Measurements from ENCODE around the gene ZBTB24. TPM values are rescaled to one million over a fixed set of nuclear protein-coding genes. Genes with fewer than 3 reads are reported as not detected.

Gene ZBTB24
- total and polyA plus RNA-seq, 2 donors: 9.2 TPM

GRCh38 chr6:109516929-109517328, 33.9 kb upstream of the ZBTB24 start:
- no peaks in the 10 kb centered on the region for H3K36me3 ChIP-seq (ENCODE audit: control insufficient read depth in 2 of 2, insufficient read depth in 2 of 2, low read length in 1 of 2)
- WGBS: 9% methylated on average over 3 of the region's 3 CpGs
- no peak overlapping the region for H3K27ac ChIP-seq (ENCODE audit: low read depth in 1 of 2, low read length in 1 of 2)
- no peak overlapping the region for H3K4me3 ChIP-seq (ENCODE audit: low read length in 2 of 2)
- H3K9me3 ChIP-seq (ENCODE audit: control insufficient read depth in 2 of 2, insufficient read depth in 1 of 2, low read length in 1 of 2): no peaks in the 10 kb centered on the region
- H3K4me1 ChIP-seq (ENCODE audit: control insufficient read depth in 2 of 2, insufficient read depth in 2 of 2, low read length in 2 of 2): peaks cover 4 to 6% of the 10 kb centered on the region in 2 donors
- DNase-seq (ENCODE audit: low read depth in 6 of 9, low spot score in 9 of 9): peak in 5 of 9 donors; percentile 23 to 65 (median 32)
- H3K27me3 ChIP-seq (ENCODE audit: control insufficient read depth in 2 of 2, insufficient read depth in 1 of 2, low read length in 1 of 2): no peaks in the 10 kb centered on the region

GRCh38 chr6:109515781-109516409, 32.9 kb upstream of the ZBTB24 start:
- H3K27me3 ChIP-seq (ENCODE audit: control insufficient read depth in 2 of 2, insufficient read depth in 1 of 2, low read length in 1 of 2): no peaks in the 10 kb centered on the region
- peaks cover 4 to 6% of the 10 kb centered on the region in 2 donors for H3K4me1 ChIP-seq (ENCODE audit: control insufficient read depth in 2 of 2, insufficient read depth in 2 of 2, low read length in 2 of 2)
- no peaks in the 10 kb centered on the region for H3K36me3 ChIP-seq (ENCODE audit: control insufficient read depth in 2 of 2, insufficient read depth in 2 of 2, low read length in 1 of 2)
- H3K4me3 ChIP-seq (ENCODE audit: low read length in 2 of 2): no peak overlapping the region
- DNase-seq (ENCODE audit: low read depth in 6 of 9, low spot score in 9 of 9): peak in 1 of 9 donors; percentile 28
- H3K9me3 ChIP-seq (ENCODE audit: control insufficient read depth in 2 of 2, insufficient read depth in 1 of 2, low read length in 1 of 2): no peaks in the 10 kb centered on the region
- H3K27ac ChIP-seq (ENCODE audit: low read depth in 1 of 2, low read length in 1 of 2): no peak overlapping the region
- 27% methylated on average over 6 of the region's 6 CpGs for WGBS

- Histone ChIP-seq H3K4me3 (ENCODE audit: low read length in 2 of 2) (no peak overlapping the region), H3K27me3 (ENCODE audit: control insufficient read depth in 2 of 2, insufficient read depth in 1 of 2, low read length in 1 of 2) (no peaks in the 10 kb centered on the region), H3K36me3 (ENCODE audit: control insufficient read depth in 2 of 2, insufficient read depth in 2 of 2, low read length in 1 of 2) (no peaks in the 10 kb centered on the region), H3K27ac (ENCODE audit: low read depth in 1 of 2, low read length in 1 of 2) (no peak overlapping the region), H3K4me1 (ENCODE audit: control insufficient read depth in 2 of 2, insufficient read depth in 2 of 2, low read length in 2 of 2) (peaks cover 4 to 6% of the 10 kb centered on the region in 2 donors), H3K9me3 (ENCODE audit: control insufficient read depth in 2 of 2, insufficient read depth in 1 of 2, low read length in 1 of 2) (peaks cover 0 to 6% of the 10 kb centered on the region in 2 donors)
- WGBS: 97% methylated on average over 3 of the region's 3 CpGs
- DNase-seq (ENCODE audit: low read depth in 6 of 9, low spot score in 9 of 9): no peak
Measured at GRCh38 chr6:109514946-109515345, 31.9 kb upstream of the ZBTB24 start.

GRCh38 chr6:109513571-109514071, 30.6 kb upstream of the ZBTB24 start:
- peaks cover 0 to 8% of the 10 kb centered on the region in 2 donors for H3K9me3 ChIP-seq (ENCODE audit: control insufficient read depth in 2 of 2, insufficient read depth in 1 of 2, low read length in 1 of 2)
- no peaks in the 10 kb centered on the region for H3K36me3 ChIP-seq (ENCODE audit: control insufficient read depth in 2 of 2, insufficient read depth in 2 of 2, low read length in 1 of 2)
- H3K27ac ChIP-seq (ENCODE audit: low read depth in 1 of 2, low read length in 1 of 2): no peak overlapping the region
- H3K4me1 ChIP-seq (ENCODE audit: control insufficient read depth in 2 of 2, insufficient read depth in 2 of 2, low read length in 2 of 2): peaks cover 4 to 6% of the 10 kb centered on the region in 2 donors
- H3K4me3 ChIP-seq (ENCODE audit: low read length in 2 of 2): no peak overlapping the region
- H3K27me3 ChIP-seq (ENCODE audit: control insufficient read depth in 2 of 2, insufficient read depth in 1 of 2, low read length in 1 of 2): no peaks in the 10 kb centered on the region
- 96% methylated on average over 2 of the region's 2 CpGs for WGBS
- no peak for DNase-seq (ENCODE audit: low read depth in 6 of 9, low spot score in 9 of 9)

GRCh38 chr6:109512271-109512817, 29.3 kb upstream of the ZBTB24 start:
- Histone ChIP-seq H3K9me3 (ENCODE audit: control insufficient read depth in 2 of 2, insufficient read depth in 1 of 2, low read length in 1 of 2) (peaks cover 0 to 8% of the 10 kb centered on the region in 2 donors), H3K4me1 (ENCODE audit: control insufficient read depth in 2 of 2, insufficient read depth in 2 of 2, low read length in 2 of 2) (peaks cover 4 to 6% of the 10 kb centered on the region in 2 donors), H3K36me3 (ENCODE audit: control insufficient read depth in 2 of 2, insufficient read depth in 2 of 2, low read length in 1 of 2) (no peaks in the 10 kb centered on the region), H3K4me3 (ENCODE audit: low read length in 2 of 2) (no peak overlapping the region), H3K27me3 (ENCODE audit: control insufficient read depth in 2 of 2, insufficient read depth in 1 of 2, low read length in 1 of 2) (no peaks in the 10 kb centered on the region), H3K27ac (ENCODE audit: low read depth in 1 of 2, low read length in 1 of 2) (no peak overlapping the region)
- DNase-seq (ENCODE audit: low read depth in 6 of 9, low spot score in 9 of 9): no peak
- WGBS: 94% methylated on average over 2 of the region's 2 CpGs

- no peak for DNase-seq (ENCODE audit: low read depth in 6 of 9, low spot score in 9 of 9)
- H3K4me3 ChIP-seq (ENCODE audit: low read length in 2 of 2): no peak overlapping the region
- H3K9me3 ChIP-seq (ENCODE audit: control insufficient read depth in 2 of 2, insufficient read depth in 1 of 2, low read length in 1 of 2): peaks cover 0 to 8% of the 10 kb centered on the region in 2 donors
- peaks cover under 1 to 3% of the 10 kb centered on the region in 2 donors for H3K4me1 ChIP-seq (ENCODE audit: control insufficient read depth in 2 of 2, insufficient read depth in 2 of 2, low read length in 2 of 2)
- no peak overlapping the region for H3K27ac ChIP-seq (ENCODE audit: low read depth in 1 of 2, low read length in 1 of 2)
- WGBS: 95% methylated on average over 2 of the region's 2 CpGs
- no peaks in the 10 kb centered on the region for H3K36me3 ChIP-seq (ENCODE audit: control insufficient read depth in 2 of 2, insufficient read depth in 2 of 2, low read length in 1 of 2)
- H3K27me3 ChIP-seq (ENCODE audit: control insufficient read depth in 2 of 2, insufficient read depth in 1 of 2, low read length in 1 of 2): no peaks in the 10 kb centered on the region
Measured at GRCh38 chr6:109511832-109512231, 28.8 kb upstream of the ZBTB24 start.

GRCh38 chr6:109510358-109510757, 27.3 kb upstream of the ZBTB24 start:
- peaks cover 0 to 8% of the 10 kb centered on the region in 2 donors for H3K9me3 ChIP-seq (ENCODE audit: control insufficient read depth in 2 of 2, insufficient read depth in 1 of 2, low read length in 1 of 2)
- no peak for DNase-seq (ENCODE audit: low read depth in 6 of 9, low spot score in 9 of 9)
- H3K27ac ChIP-seq (ENCODE audit: low read depth in 1 of 2, low read length in 1 of 2): no peak overlapping the region
- no peaks in the 10 kb centered on the region for H3K27me3 ChIP-seq (ENCODE audit: control insufficient read depth in 2 of 2, insufficient read depth in 1 of 2, low read length in 1 of 2)
- H3K36me3 ChIP-seq (ENCODE audit: control insufficient read depth in 2 of 2, insufficient read depth in 2 of 2, low read length in 1 of 2): no peaks in the 10 kb centered on the region
- H3K4me1 ChIP-seq (ENCODE audit: control insufficient read depth in 2 of 2, insufficient read depth in 2 of 2, low read length in 2 of 2): no peaks in the 10 kb centered on the region
- H3K4me3 ChIP-seq (ENCODE audit: low read length in 2 of 2): no peak overlapping the region
- 95% methylated on average over 1 of the region's 1 CpG for WGBS

GRCh38 chr6:109508166-109508860, 25.3 kb upstream of the ZBTB24 start:
- no peak overlapping the region for H3K27ac ChIP-seq (ENCODE audit: low read depth in 1 of 2, low read length in 1 of 2)
- no peaks in the 10 kb centered on the region for H3K36me3 ChIP-seq (ENCODE audit: control insufficient read depth in 2 of 2, insufficient read depth in 2 of 2, low read length in 1 of 2)
- no peaks in the 10 kb centered on the region for H3K27me3 ChIP-seq (ENCODE audit: control insufficient read depth in 2 of 2, insufficient read depth in 1 of 2, low read length in 1 of 2)
- H3K4me3 ChIP-seq (ENCODE audit: low read length in 2 of 2): no peak overlapping the region
- DNase-seq (ENCODE audit: low read depth in 6 of 9, low spot score in 9 of 9): no peak
- WGBS: 93% methylated on average over 4 of the region's 4 CpGs
- peaks cover 0 to 8% of the 10 kb centered on the region in 2 donors for H3K9me3 ChIP-seq (ENCODE audit: control insufficient read depth in 2 of 2, insufficient read depth in 1 of 2, low read length in 1 of 2)
- H3K4me1 ChIP-seq (ENCODE audit: control insufficient read depth in 2 of 2, insufficient read depth in 2 of 2, low read length in 2 of 2): no peaks in the 10 kb centered on the region

GRCh38 chr6:109507490-109508072, 24.6 kb upstream of the ZBTB24 start:
- Histone ChIP-seq H3K27ac (ENCODE audit: low read depth in 1 of 2, low read length in 1 of 2) (no peak overlapping the region), H3K4me3 (ENCODE audit: low read length in 2 of 2) (no peak overlapping the region), H3K4me1 (ENCODE audit: control insufficient read depth in 2 of 2, insufficient read depth in 2 of 2, low read length in 2 of 2) (no peaks in the 10 kb centered on the region), H3K9me3 (ENCODE audit: control insufficient read depth in 2 of 2, insufficient read depth in 1 of 2, low read length in 1 of 2) (peaks cover 0 to 8% of the 10 kb centered on the region in 2 donors), H3K27me3 (ENCODE audit: control insufficient read depth in 2 of 2, insufficient read depth in 1 of 2, low read length in 1 of 2) (no peaks in the 10 kb centered on the region), H3K36me3 (ENCODE audit: control insufficient read depth in 2 of 2, insufficient read depth in 2 of 2, low read length in 1 of 2) (no peaks in the 10 kb centered on the region)
- no peak for DNase-seq (ENCODE audit: low read depth in 6 of 9, low spot score in 9 of 9)
- WGBS: 89% methylated on average over 4 of the region's 4 CpGs
